H1 (cell line): ENCODE data around the gene DRGX. TPM values are rescaled to one million over a fixed set of nuclear protein-coding genes. Genes with fewer than 3 reads are reported as not detected.

Experiments used
- CTCF ChIA-PET: fragments of 300-600 bp; sonication (Branson Sonifier 250); formaldehyde crosslinking; loops from one replicate; lab custom pipeline; 2021; ENCODE audit not compliant: partially characterized antibody; lab: Charles Lee
- POLR2A ChIA-PET: fragments of 300-600 bp; sonication (Branson Sonifier 250); formaldehyde crosslinking; loops from one replicate; lab custom pipeline; 2021; ENCODE audit warnings: inconsistent platforms; ENCODE audit not compliant: partially characterized antibody; lab: Charles Lee
- DNase-seq, 2 experiments: peaks; one replicate each; pipeline versions ENCODE4 v3.0.0 to v3.0.0-alpha.2; 2010 to 2022; ENCODE audit warnings: low spot score in 2 of 2, low read depth in 1 of 2, mixed read lengths in 1 of 2
- FAIRE-seq: peaks from 2 replicates; lab custom pipeline; 2011; peaks lifted over from hg19 to GRCh38; lab: Jason Lieb, UNC
- H2AFZ ChIP-seq: 2 replicates; pipeline ENCODE4 v1.8.1; 2012; ENCODE audit warnings: low read length, inconsistent platforms
- H2AK5ac ChIP-seq: 2 replicates; pipeline ENCODE4 v1.6.1; 2013; ENCODE audit warnings: low read depth, low read length
- H2BK120ac ChIP-seq: replicated peaks from 2 replicates; pipeline ENCODE3; 2013; ENCODE audit warnings: low read depth, low read length, inconsistent platforms
- H2BK12ac ChIP-seq: 2 replicates; pipeline ENCODE4 v1.6.1; 2013; ENCODE audit warnings: low read depth, low read length
- H2BK15ac ChIP-seq: 2 replicates; pipeline ENCODE4 v1.6.1; 2013; ENCODE audit warnings: low read length
- H2BK20ac ChIP-seq: 2 replicates; pipeline ENCODE4 v1.6.1; 2013; ENCODE audit warnings: low read length
- H2BK5ac ChIP-seq: 2 replicates; pipeline ENCODE4 v1.6.1; 2013; ENCODE audit warnings: low read depth, low read length
- H3K14ac ChIP-seq: 2 replicates; pipeline ENCODE4 v1.6.1; 2013; ENCODE audit warnings: inconsistent platforms; ENCODE audit not compliant: insufficient read length
- H3K18ac ChIP-seq: 2 replicates; pipeline ENCODE4 v1.6.1; 2013; ENCODE audit warnings: low read length; ENCODE audit errors: extremely low read depth
- H3K23ac ChIP-seq: 2 replicates; pipeline ENCODE4 v1.6.1; 2013; ENCODE audit warnings: inconsistent platforms; ENCODE audit not compliant: insufficient read length
- H3K23me2 ChIP-seq: 2 replicates; pipeline ENCODE4 v1.6.1; 2013; ENCODE audit warnings: low read depth, low read length
- H3K27ac ChIP-seq: 2 replicates; pipeline ENCODE4 v1.6.1; 2011; ENCODE audit warnings: low read depth, low read length, inconsistent platforms
- H3K27me3 ChIP-seq, 4 experiments: replicated peaks in 1 of 4; 1 replicate in 1 of 4; 2 replicates in 3 of 4; pipeline versions ENCODE4 v1.6.1 to v1.8.1; 2011 to 2013; ENCODE audit warnings: low read length in 3 of 4, mild to moderate bottlenecking in 3 of 4, inconsistent platforms in 2 of 4, mixed read lengths in 2 of 4, moderate library complexity in 1 of 4; ENCODE audit not compliant: control insufficient read depth in 3 of 4, insufficient read depth in 3 of 4; ENCODE audit errors: extremely low read depth in 1 of 4
- H3K36me3 ChIP-seq, 4 experiments: 2 replicates each; pipeline versions ENCODE4 v1.6.1 to v1.8.1; 2011 to 2013; ENCODE audit warnings: mild to moderate bottlenecking in 4 of 4, low read length in 3 of 4, moderate library complexity in 2 of 4, control low read depth in 1 of 4, inconsistent platforms in 1 of 4; ENCODE audit not compliant: insufficient read depth in 4 of 4, control insufficient read depth in 2 of 4
- H3K4ac ChIP-seq: replicated peaks from 2 replicates; pipeline ENCODE3; 2013; ENCODE audit warnings: low read length, low read depth, mixed read lengths, inconsistent platforms; ENCODE audit not compliant: insufficient read length
- H3K4me1 ChIP-seq, 4 experiments: replicated peaks in 1 of 4; 1 replicate in 1 of 4; 2 replicates in 3 of 4; pipeline versions ENCODE4 v1.6.1 to v1.8.1; 2011 to 2013; ENCODE audit warnings: low read length in 3 of 4, inconsistent platforms in 2 of 4, mixed read lengths in 1 of 4; ENCODE audit not compliant: insufficient read depth in 4 of 4, control insufficient read depth in 3 of 4
- H3K4me2 ChIP-seq, 2 experiments: 2 replicates each; pipeline versions ENCODE4 v1.6.1 to v1.8.1; 2011 to 2013; ENCODE audit warnings: low read depth in 2 of 2, low read length in 2 of 2, control low read depth in 1 of 2, inconsistent platforms in 1 of 2, mild to moderate bottlenecking in 1 of 2; ENCODE audit not compliant: insufficient read depth in 1 of 2
- H3K4me3 ChIP-seq, 4 experiments: fragments of 200-600, 300-600 bp in 1 of 4; sonication (generic), shearing (Covaris generic), sonication (Bioruptor Twin) in 1 of 4; 2 replicates each; pipeline versions ENCODE4 v1.5.1 to v1.8.1; 2011 to 2016; ENCODE audit warnings: low read length in 4 of 4, low read depth in 3 of 4, control low read depth in 2 of 4, inconsistent platforms in 2 of 4, mild to moderate bottlenecking in 2 of 4, mixed read lengths in 1 of 4, moderate library complexity in 1 of 4; ENCODE audit not compliant: insufficient read depth in 2 of 4; ENCODE audit errors: extremely low read depth in 1 of 4
- H3K56ac ChIP-seq: replicated peaks from 2 replicates; pipeline ENCODE3; 2013; ENCODE audit warnings: low read depth, mild to moderate bottlenecking, mixed read lengths, low read length, inconsistent platforms; ENCODE audit not compliant: insufficient read length
- H3K79me1 ChIP-seq: 2 replicates; pipeline ENCODE4 v1.6.1; 2013; ENCODE audit warnings: low read depth, low read length, control low read depth
- H3K79me2 ChIP-seq, 2 experiments: 2 replicates each; pipeline versions ENCODE4 v1.6.1 to v1.8.1; 2012 to 2013; ENCODE audit warnings: low read length in 2 of 2, mild to moderate bottlenecking in 2 of 2, inconsistent platforms in 1 of 2; ENCODE audit not compliant: insufficient read depth in 2 of 2, control insufficient read depth in 1 of 2
- H3K9ac ChIP-seq, 4 experiments: replicated peaks in 1 of 4; 1 replicate in 1 of 4; 2 replicates in 3 of 4; pipeline versions ENCODE4 v1.6.1 to v1.8.1; 2011 to 2013; ENCODE audit warnings: low read depth in 3 of 4, low read length in 3 of 4, control low read depth in 2 of 4, mild to moderate bottlenecking in 2 of 4, moderate library complexity in 2 of 4, inconsistent platforms in 1 of 4; ENCODE audit errors: extremely low read depth in 1 of 4
- H3K9me3 ChIP-seq, 2 experiments: 2 replicates each; pipeline versions ENCODE4 v1.6.1 to v1.8.1; 2012 to 2013; ENCODE audit warnings: mild to moderate bottlenecking in 2 of 2, moderate library complexity in 2 of 2, control low read depth in 1 of 2, inconsistent platforms in 1 of 2, low read depth in 1 of 2, low read length in 1 of 2, mixed read lengths in 1 of 2; ENCODE audit not compliant: insufficient read depth in 2 of 2
- H4K20me1 ChIP-seq, 2 experiments: replicated peaks in 1 of 2; 2 replicates each; pipeline versions ENCODE3 to v1.8.1; 2011 to 2013; ENCODE audit warnings: inconsistent platforms in 2 of 2, low read length in 2 of 2, mild to moderate bottlenecking in 1 of 2; ENCODE audit not compliant: insufficient read depth in 2 of 2, control insufficient read depth in 1 of 2
- H4K5ac ChIP-seq: 2 replicates; pipeline ENCODE4 v1.6.1; 2013; ENCODE audit warnings: low read length, low read depth, mixed read lengths, inconsistent platforms; ENCODE audit not compliant: insufficient read length
- H4K8ac ChIP-seq: 2 replicates; pipeline ENCODE4 v1.8.0; 2013; ENCODE audit warnings: mild to moderate bottlenecking, moderate library complexity, low read length, inconsistent platforms; ENCODE audit not compliant: insufficient read depth; ENCODE audit errors: extremely low read depth
- H4K91ac ChIP-seq: replicated peaks from 2 replicates; pipeline ENCODE3; 2013; ENCODE audit warnings: low read length, mixed read lengths, inconsistent platforms; ENCODE audit not compliant: insufficient read length
- BACH1 ChIP-seq: IDR thresholded peaks from 2 replicates; pipeline ENCODE4 v1.6.1; 2012; ENCODE audit warnings: low read length, improper control_type of control experiment
- CBX5 ChIP-seq: fragments of 300-800, 300-1000 bp; sonication (generic); IDR thresholded peaks from 2 replicates; pipeline ENCODE4 v1.7.1; 2016; ENCODE audit warnings: antibody characterized with exemption, low read length, low read depth
- CBX8 ChIP-seq: fragments of 300-800, 300-1000 bp; sonication (generic); IDR thresholded peaks from 2 replicates; pipeline ENCODE4 v1.7.1; 2016; ENCODE audit warnings: low read depth, low read length, borderline replicate concordance
- KDM5A ChIP-seq: fragments of 200-600 bp; IDR thresholded peaks from 2 replicates; pipeline ENCODE4 v1.7.1; 2012; ENCODE audit warnings: mild to moderate bottlenecking, low read length, inconsistent platforms, mixed read lengths
- WGBS, 2 experiments: shearing (Covaris generic) in 1 of 2; methylation state at CpG; one replicate each; pipeline versions ENCODE4 v1.1.6 to v1.1.7; 2013 to 2015; ENCODE audit warnings: low lambda C conversion rate in 2 of 2, mixed read lengths in 2 of 2, inconsistent platforms in 1 of 2, low coverage in 1 of 2, missing lambda C conversion rate in 1 of 2; ENCODE audit not compliant: insufficient replicate concordance in 2 of 2, insufficient coverage in 1 of 2, insufficient read length in 1 of 2; ENCODE audit errors: extremely low coverage in 1 of 2, missing lambda C conversion rate in 1 of 2; 5-methylcytosine and 5-hydroxymethylcytosine counted together
- polyA plus RNA-seq, 7 experiments: library from polyadenylated mRNA; depleted of rRNA in 3 of 7; stranded (reverse) in 5 of 7; unstranded in 2 of 7; fragments of >200 nt in 5 of 7; fragments of 200-250 nt in 2 of 7; gene quantifications; 1 replicate in 5 of 7; 2 replicates in 1 of 7; 4 replicates in 1 of 7; pipeline versions ENCODE4 v1.2.1 to v1.2.3, GENCODE V29; 2011 to 2013; ENCODE audit warnings: missing spikeins in 2 of 7, mixed read lengths in 2 of 7
- total RNA-seq: library from RNA; stranded (reverse); fragmentation: NEBNext Ultra II Directional; extraction: Animal tissue kit (Norgen Biotek cat#: 25700); gene quantifications from 2 replicates; pipeline ENCODE4 v1.2.1, GENCODE V29; 2021

The DRGX gene
- total and polyA plus RNA-seq, 2 of the 8 experiments (the other 6 are each of a cell fraction or from before 2014, with no cell fraction given), result not detected

DNA sequence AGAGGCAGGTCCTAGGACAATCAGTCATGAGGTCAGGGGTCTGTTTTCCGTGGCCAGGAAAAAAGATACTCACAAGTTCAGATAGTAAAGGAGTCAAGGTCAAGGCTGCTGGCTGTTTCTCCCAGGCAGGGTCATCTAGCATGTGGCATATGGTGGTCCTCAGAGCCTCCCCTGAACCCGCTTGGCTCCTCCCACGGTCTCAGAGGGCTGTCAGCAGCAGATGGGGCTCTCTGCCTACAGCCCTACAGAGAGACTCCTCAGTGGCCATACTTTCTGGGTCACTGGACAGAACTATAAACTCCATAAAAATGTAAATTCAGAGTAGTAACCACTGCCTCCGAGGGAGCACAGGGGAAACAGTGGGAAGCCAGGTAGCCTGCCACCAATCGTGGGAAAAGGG, 11.3 kb upstream of the DRGX start:
- H3K9ac ChIP-seq, result no peak overlapping the region
- no peak overlapping the region for H2AK5ac ChIP-seq
- H3K23me2 ChIP-seq, result peaks cover 1% of the 10 kb centered on the region; the same call in 1 of the 2 replicates
- DNase-seq, result no peak
- no peaks in the 10 kb centered on the region for H3K36me3 ChIP-seq
- H3K4me1 ChIP-seq, result peaks cover 0 to 11% (median 4%) of the 10 kb centered on the region in 4 experiments; a peak in 4 of 7 replicates
- H4K5ac ChIP-seq, result no peak overlapping the region
- WGBS, 2 experiments, result 80% methylated on average over 5 of the region's 5 CpGs; no CpG with 5 or more reads in 1 of the 2 experiments
- H3K79me2 ChIP-seq, result no peaks in the 10 kb centered on the region
- H3K4me3 ChIP-seq, result no peak overlapping the region
- no peak overlapping the region for H4K8ac ChIP-seq
- no peaks in the 10 kb centered on the region for H3K9me3 ChIP-seq
- no peak overlapping the region for H3K14ac ChIP-seq
- no peak for FAIRE-seq
- H2BK120ac ChIP-seq, result no peak overlapping the region
- ChIA-PET POLR2A (interaction anchor here (1.1 kb wide), 1 partner anchor 12 kb away, joined by 5 read pairs; no protein-coding TSS in a partner anchor), CTCF (interaction anchor here (0.7 to 10.4 kb wide), 58 partner anchors 8 to 749 kb away, joined by 3 to 261 read pairs (median 6); partner anchors contain the start of gene C10orf71)
- no peak overlapping the region for H2BK15ac ChIP-seq
- H3K79me1 ChIP-seq, result no peaks in the 10 kb centered on the region
- no peak overlapping the region for H3K23ac ChIP-seq
- no peak overlapping the region for H2BK5ac ChIP-seq
- H3K27me3 ChIP-seq, result peaks cover 0 to 12% (median 0%) of the 10 kb centered on the region in 4 experiments; a peak in 3 of 7 replicates
- TF ChIP-seq KDM5A (no peak), BACH1 (no peak), CBX8 (no peak), CBX5 (no peak)
- no peak overlapping the region for H3K27ac ChIP-seq
- no peak overlapping the region for H3K4me2 ChIP-seq
- no peak overlapping the region for H2BK12ac ChIP-seq
- H4K20me1 ChIP-seq, result no peaks in the 10 kb centered on the region
- no peak overlapping the region for H3K4ac ChIP-seq
- H4K91ac ChIP-seq, result no peak overlapping the region
- H2BK20ac ChIP-seq, result no peak overlapping the region
- no peak overlapping the region for H3K18ac ChIP-seq
- H3K56ac ChIP-seq, result no peak overlapping the region
- no peak overlapping the region for H2AFZ ChIP-seq
